HL-60 (cell line): ENCODE data around the gene REPS2.

ENCODE experiments used
- DNase-seq, 2 experiments: peaks; one replicate each; pipeline ENCODE4 v3.0.0-alpha.2; 2010 to 2020; ENCODE audit warnings: low read depth in 1 of 2, low spot score in 1 of 2
- H3K27ac ChIP-seq: fragments of 250-450 bp; sonication (Bioruptor Pico); replicated peaks from 2 replicates; pipeline ENCODE4 v1.5.1; 2020; ENCODE audit warnings: mild to moderate bottlenecking, moderate library complexity
- H3K27me3 ChIP-seq: fragments of 250-450 bp; sonication (Bioruptor Pico); 2 replicates; pipeline ENCODE4 v1.5.1; 2021; ENCODE audit warnings: mild to moderate bottlenecking, moderate library complexity; ENCODE audit not compliant: insufficient read depth, poor library complexity, severe bottlenecking
- H3K4me3 ChIP-seq: replicated peaks from 2 replicates; pipeline ENCODE4 v1.5.1; 2011; ENCODE audit warnings: mild to moderate bottlenecking, control low read depth, low read length; ENCODE audit not compliant: insufficient read depth
- GABPA ChIP-seq: IDR thresholded peaks from 2 replicates; pipeline ENCODE4 v1.6.1; 2012; ENCODE audit warnings: low read depth
- POLR2AphosphoS5 ChIP-seq: IDR thresholded peaks from 2 replicates; pipeline ENCODE4 v1.6.1; 2012; ENCODE audit warnings: low read depth
- SPI1 ChIP-seq: IDR thresholded peaks from 2 replicates; pipeline ENCODE4 v1.6.1; 2012; ENCODE audit warnings: low read depth, mild to moderate bottlenecking, borderline replicate concordance
- TF ChIP-seq, protein P1 (sequence below): IDR thresholded peaks from 2 replicates; pipeline ENCODE4 v1.6.1; 2012; ENCODE audit warnings: low read depth; ENCODE audit not compliant: insufficient replicate concordance
- TF ChIP-seq, protein P2 (sequence below): IDR thresholded peaks from one replicate; pipeline ENCODE4 v1.5.1; 2011; ENCODE audit warnings: low read length, control low read depth, inconsistent platforms; ENCODE audit not compliant: insufficient read depth

Gene REPS2

DNA sequence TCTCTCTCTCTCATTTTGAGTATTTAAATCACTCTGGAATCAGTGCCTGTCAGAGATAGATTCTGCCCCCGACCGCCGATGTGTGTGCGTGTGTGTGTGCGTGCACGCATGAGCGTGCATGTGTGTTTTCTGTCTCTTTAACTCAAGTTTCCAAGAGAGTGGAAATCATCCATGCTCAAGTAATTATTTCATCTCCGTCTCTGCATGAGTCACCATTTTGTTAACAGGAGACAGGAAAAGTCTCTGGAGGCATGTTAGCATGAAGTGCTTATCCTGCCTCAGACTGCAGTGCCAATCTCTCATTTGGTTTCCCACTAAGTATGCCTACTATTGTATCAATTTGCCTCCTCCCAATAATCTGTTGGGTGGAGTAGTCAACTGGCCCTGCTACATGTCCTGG is 245.6 kb downstream of the REPS2 start:
- Histone ChIP-seq H3K27ac (no peak overlapping the region), H3K27me3 (no peaks in the 10 kb centered on the region), H3K4me3 (no peak overlapping the region)
- TF ChIP-seq SPI1 (no peak), GABPA (no peak), POLR2AphosphoS5 (no peak)
- TF ChIP-seq, protein P1, sequence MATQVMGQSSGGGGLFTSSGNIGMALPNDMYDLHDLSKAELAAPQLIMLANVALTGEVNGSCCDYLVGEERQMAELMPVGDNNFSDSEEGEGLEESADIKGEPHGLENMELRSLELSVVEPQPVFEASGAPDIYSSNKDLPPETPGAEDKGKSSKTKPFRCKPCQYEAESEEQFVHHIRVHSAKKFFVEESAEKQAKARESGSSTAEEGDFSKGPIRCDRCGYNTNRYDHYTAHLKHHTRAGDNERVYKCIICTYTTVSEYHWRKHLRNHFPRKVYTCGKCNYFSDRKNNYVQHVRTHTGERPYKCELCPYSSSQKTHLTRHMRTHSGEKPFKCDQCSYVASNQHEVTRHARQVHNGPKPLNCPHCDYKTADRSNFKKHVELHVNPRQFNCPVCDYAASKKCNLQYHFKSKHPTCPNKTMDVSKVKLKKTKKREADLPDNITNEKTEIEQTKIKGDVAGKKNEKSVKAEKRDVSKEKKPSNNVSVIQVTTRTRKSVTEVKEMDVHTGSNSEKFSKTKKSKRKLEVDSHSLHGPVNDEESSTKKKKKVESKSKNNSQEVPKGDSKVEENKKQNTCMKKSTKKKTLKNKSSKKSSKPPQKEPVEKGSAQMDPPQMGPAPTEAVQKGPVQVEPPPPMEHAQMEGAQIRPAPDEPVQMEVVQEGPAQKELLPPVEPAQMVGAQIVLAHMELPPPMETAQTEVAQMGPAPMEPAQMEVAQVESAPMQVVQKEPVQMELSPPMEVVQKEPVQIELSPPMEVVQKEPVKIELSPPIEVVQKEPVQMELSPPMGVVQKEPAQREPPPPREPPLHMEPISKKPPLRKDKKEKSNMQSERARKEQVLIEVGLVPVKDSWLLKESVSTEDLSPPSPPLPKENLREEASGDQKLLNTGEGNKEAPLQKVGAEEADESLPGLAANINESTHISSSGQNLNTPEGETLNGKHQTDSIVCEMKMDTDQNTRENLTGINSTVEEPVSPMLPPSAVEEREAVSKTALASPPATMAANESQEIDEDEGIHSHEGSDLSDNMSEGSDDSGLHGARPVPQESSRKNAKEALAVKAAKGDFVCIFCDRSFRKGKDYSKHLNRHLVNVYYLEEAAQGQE: no peak
- TF ChIP-seq, protein P2, sequence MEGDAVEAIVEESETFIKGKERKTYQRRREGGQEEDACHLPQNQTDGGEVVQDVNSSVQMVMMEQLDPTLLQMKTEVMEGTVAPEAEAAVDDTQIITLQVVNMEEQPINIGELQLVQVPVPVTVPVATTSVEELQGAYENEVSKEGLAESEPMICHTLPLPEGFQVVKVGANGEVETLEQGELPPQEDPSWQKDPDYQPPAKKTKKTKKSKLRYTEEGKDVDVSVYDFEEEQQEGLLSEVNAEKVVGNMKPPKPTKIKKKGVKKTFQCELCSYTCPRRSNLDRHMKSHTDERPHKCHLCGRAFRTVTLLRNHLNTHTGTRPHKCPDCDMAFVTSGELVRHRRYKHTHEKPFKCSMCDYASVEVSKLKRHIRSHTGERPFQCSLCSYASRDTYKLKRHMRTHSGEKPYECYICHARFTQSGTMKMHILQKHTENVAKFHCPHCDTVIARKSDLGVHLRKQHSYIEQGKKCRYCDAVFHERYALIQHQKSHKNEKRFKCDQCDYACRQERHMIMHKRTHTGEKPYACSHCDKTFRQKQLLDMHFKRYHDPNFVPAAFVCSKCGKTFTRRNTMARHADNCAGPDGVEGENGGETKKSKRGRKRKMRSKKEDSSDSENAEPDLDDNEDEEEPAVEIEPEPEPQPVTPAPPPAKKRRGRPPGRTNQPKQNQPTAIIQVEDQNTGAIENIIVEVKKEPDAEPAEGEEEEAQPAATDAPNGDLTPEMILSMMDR: no peak
- DNase-seq: no peak
